ENCODE results near the gene ZNF813.
"Not testable (repeated sequence)": the region's sequence is repeated elsewhere in the genome, so short reads cannot be mapped to it uniquely, and the experiment has no call there.

ZNF813 gene

DNA sequence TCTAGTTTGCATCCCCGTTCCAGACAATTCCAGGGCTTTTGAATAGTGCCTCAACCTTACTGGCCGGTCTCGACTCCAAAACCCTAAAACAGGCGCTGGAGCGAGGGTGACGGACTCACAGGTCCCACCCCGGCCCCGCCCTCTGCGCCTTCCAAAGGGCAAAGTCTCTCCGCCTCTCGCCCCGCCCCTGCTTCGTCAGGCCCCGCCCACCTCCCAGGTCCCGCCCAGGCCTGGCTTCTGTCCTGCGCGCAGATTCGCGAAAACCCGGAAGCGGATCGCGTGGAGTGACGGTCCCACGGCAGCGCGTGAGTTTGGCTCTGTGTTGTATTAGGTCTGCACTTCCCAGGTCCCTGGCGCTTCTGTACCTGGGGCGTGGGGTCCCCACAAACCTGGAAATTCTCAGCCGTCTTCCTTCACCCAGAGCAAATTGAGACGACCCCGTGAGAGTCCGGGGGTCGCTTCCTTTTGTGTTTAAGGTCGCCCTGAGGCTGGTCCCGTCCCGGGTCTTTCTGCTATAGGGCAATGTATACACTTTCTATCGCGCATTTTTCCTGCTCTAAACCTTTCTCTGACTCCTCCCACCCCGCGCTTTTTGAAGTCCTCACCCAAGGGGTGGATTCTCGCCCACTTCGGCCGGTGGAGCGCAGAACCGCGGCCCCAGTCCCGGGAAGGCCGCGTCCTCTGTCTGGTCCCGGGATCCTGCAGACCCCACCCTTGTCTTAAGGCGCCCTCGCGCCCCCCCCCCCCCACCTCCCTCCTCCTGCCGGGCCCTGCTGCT lies at the start of gene ZNF813:
ZNF813 (plus strand) TSS at position 249 of the 778 bp plus-strand sequence. CDS start 16,090 bp downstream, outside the sequence.
- H3K4me3 ChIP-seq (ENCODE audit: low read depth, low read length), result peak within 1 kb of the TSS; percentile 79
- TF ChIP-seq, protein P1, sequence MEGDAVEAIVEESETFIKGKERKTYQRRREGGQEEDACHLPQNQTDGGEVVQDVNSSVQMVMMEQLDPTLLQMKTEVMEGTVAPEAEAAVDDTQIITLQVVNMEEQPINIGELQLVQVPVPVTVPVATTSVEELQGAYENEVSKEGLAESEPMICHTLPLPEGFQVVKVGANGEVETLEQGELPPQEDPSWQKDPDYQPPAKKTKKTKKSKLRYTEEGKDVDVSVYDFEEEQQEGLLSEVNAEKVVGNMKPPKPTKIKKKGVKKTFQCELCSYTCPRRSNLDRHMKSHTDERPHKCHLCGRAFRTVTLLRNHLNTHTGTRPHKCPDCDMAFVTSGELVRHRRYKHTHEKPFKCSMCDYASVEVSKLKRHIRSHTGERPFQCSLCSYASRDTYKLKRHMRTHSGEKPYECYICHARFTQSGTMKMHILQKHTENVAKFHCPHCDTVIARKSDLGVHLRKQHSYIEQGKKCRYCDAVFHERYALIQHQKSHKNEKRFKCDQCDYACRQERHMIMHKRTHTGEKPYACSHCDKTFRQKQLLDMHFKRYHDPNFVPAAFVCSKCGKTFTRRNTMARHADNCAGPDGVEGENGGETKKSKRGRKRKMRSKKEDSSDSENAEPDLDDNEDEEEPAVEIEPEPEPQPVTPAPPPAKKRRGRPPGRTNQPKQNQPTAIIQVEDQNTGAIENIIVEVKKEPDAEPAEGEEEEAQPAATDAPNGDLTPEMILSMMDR (IDR thresholded peaks at IDR 0.05; ENCODE audit: control insufficient read depth, extremely low read depth, insufficient read depth), result no peak
- DNase-seq (ENCODE audit: low read depth), result peak; percentile 53

DNA sequence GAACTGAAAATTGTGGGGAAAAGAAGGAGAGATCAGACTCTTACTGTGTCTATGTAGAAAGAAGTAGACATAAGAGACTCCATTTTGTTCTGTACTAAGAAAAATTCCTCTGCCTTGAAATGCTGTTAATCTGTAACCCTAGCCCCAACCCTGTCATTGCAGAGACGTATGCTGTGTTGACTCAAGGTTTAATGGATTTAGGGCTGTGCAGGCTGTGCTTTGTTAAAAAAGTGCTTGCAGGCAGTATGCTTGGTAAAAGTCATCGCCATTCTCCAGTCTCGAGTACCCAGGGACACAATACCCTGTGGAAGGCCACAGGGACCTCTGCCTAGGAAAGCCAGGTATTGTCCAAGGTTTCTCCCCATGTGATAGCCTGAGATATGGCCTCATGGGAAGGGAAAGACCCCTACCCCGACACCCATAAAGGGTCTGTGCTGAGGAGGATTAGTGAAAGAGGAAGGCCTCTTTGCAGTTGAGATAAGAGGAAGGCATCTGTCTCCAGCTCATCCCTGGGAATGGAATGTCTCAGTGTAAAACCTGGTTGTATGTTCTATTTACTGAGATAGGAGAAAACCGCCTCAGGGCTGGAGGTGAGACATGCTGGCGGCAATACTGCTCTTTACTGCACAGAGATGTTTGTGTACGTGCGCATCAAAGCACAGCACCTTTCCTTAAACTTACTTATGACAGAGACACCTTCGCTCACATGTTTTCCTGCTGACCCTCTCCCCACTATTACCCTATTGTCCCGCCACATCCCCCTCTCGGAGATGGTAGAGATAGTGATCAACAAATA lies 46.8 kb upstream of the ZNF813 start:
- DNase-seq (ENCODE audit: low read depth); H3K4me3 ChIP-seq (ENCODE audit: low read depth, low read length): not testable (repeated sequence)

DNA sequence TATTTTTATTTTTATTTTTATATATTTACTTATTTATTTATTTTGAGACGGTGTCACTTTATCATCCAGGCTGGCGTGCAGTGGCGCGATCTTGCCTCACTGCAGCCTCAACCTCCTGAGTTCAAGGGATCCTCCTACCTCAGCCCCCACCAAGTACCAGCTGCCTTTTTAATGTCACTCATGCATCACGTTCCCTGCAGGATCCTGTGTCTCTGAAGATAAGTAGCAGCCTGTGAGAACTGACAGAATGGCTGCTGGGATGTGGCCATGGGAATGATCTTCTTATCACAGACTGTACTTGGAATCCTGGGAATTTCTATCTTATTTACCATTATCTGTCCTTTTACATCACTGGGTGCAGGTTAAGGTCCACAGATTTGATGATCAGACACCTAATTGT lies 45.0 kb upstream of the ZNF813 start:
- no peak for DNase-seq (ENCODE audit: low read depth)
- no peak overlapping the region for H3K4me3 ChIP-seq (ENCODE audit: low read depth, low read length)
- TF ChIP-seq, protein P1 (IDR thresholded peaks at IDR 0.05; ENCODE audit: control insufficient read depth, extremely low read depth, insufficient read depth), result no peak

DNA sequence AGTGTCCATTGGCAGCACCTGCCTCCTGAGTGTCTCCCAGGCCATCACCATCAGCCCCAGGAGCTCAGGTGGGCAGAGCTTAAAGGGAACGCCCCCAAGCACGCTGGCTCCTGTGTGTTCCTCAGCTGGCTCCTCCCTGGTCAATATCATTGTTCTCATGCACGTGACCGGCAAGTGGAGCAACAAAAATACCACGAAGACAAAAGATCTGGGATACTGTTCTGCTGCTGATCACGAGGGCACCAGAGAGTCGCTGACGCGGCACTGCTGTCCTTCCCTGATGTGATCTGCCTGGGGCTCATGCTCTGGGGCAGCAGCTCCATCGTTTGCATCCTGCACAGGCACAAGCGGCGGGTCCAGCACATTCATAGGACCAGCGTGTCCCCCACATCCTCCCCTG lies 44.5 kb upstream of the ZNF813 start:
- H3K4me3 ChIP-seq (ENCODE audit: low read depth, low read length); DNase-seq (ENCODE audit: low read depth): not testable (repeated sequence)

DNA sequence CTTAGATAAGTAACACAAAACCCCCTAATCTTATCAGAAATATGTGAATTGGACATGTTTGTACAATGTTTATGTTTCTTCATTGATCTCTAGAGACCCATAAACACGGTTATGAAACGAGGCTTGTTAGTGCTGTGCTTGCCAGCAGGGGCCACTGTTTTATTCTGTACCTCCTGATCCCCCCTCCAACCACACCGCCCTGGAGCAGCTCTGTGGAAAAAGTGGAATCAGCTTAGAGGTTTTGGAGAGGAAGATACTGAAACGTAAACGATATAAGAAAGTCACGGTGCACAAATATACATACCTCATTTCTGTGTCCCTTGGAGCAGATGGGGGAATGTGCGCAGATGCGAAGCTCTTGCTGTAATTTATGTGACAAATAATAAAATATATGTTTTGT lies 43.9 kb upstream of the ZNF813 start:
- not testable (repeated sequence) for H3K4me3 ChIP-seq (ENCODE audit: low read depth, low read length); DNase-seq (ENCODE audit: low read depth)

DNA sequence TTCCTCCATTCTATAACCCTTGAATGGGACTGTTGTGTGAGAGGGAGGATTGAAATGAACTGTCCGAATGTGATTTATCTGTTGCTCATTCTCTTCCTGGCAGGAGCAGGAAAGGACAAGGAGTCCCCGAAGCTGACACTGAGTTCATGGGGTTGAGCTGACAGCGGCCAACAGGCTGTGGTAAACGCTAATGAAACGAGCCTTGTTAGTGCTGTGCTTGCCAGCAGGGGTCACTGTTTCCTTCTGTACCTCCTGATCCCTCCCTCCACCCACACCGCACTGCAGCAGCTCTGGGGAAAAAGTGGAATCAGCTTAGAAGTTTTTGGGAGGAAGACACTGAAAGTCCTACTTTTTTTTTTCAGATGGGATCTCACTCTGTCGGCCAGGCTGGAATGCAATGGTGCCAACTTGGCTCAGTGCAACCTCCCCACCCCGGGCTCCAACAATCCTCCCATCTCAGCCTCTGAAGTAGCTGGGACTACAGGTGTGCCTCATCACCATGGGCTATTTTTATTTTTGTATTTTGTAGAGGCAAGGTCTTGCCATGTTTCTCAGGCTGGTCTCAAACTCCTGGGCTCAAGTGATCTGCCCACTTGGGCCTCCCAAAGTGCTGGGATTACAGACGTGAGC lies 42.5 kb upstream of the ZNF813 start:
- TF ChIP-seq, protein P1 (IDR thresholded peaks at IDR 0.05; ENCODE audit: control insufficient read depth, extremely low read depth, insufficient read depth), result peak; percentile 98
- peak; percentile 36 for DNase-seq (ENCODE audit: low read depth)
- H3K4me3 ChIP-seq (ENCODE audit: low read depth, low read length), result no peak overlapping the region

DNA sequence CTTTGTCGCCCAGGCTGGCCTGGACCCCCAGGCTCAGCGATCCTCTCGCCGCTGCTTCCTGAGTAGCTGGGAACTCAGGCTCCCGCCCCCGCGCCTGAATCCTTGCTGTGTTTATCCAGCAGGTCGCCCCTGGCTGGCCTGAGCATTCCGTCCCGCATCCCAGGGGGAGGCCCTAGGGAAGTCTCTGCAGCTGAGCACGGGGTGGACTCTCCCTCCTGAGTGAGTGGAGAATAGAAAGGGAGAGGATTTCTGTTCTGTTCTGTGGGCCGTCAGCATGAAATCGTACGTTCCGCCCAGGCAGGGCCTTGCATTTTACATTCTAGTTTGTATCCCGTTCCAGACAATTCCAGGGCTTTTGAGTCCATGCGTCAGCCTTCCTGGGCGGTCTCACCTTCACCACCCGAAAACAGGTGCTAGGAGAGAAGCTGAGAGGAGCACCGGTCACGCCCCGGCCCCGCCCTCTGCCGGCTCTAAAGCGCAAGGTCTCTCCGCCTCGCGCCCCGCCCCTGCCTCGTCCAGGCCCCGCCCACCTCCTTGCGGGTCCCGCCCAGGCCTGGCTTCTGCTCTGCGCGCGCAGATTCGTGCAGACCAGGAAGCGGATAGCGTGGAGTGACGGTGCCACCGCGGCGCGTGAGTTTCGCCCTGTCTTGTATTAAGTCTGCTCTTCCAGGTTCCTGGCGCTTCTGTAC lies 36.0 kb upstream of the ZNF813 start, which contains the start of gene ZNF761:
ZNF761 (plus strand) TSS at position 586 of the 689 bp plus-strand sequence. CDS start 15,285 bp downstream, outside the sequence.
- peak within 1 kb of the TSS; percentile 80 for H3K4me3 ChIP-seq (ENCODE audit: low read depth, low read length)
- TF ChIP-seq, protein P1 (IDR thresholded peaks at IDR 0.05; ENCODE audit: control insufficient read depth, extremely low read depth, insufficient read depth), result no peak
- DNase-seq (ENCODE audit: low read depth), result peak; percentile 88
